HG02642 (cell line): Measurements from ENCODE around the gene LIN37.
A peak's percentile ranks its signal among the peaks of the same experiment; 100 is the strongest.

Source experiments
- ATAC-seq: cut with Tn5 transposase; IDR thresholded peaks from one replicate; pipeline ENCODE4 v1.9.1; 2021; ENCODE audit warnings: mild to moderate bottlenecking; ENCODE audit not compliant: unreplicated experiment, poor library complexity

Gene LIN37

GRCh38 chr19:35748106-35749020 is at the start of gene LIN37:
TSS of gene LIN37 (plus strand) at chr19:35748576. CDS start at chr19:35748725, 149 bp downstream.
- peak; percentile 73 for ATAC-seq

GRCh38 chr19:35702223-35703012 is 46.0 kb upstream of the LIN37 start:
- peak; percentile 95 for ATAC-seq

GRCh38 chr19:35703343-35703742 is 45.0 kb upstream of the LIN37 start:
- ATAC-seq: no peak

- no peak for ATAC-seq
Measured at GRCh38 chr19:35704218-35704617, 44.2 kb upstream of the LIN37 start, which contains the start of gene ZBTB32. TSS of gene ZBTB32 (plus strand) at chr19:35704558. CDS start at chr19:35714627, 10,069 bp downstream.

GRCh38 chr19:35708391-35708790 is 40.0 kb upstream of the LIN37 start:
- ATAC-seq: no peak

GRCh38 chr19:35710784-35711723 is 37.3 kb upstream of the LIN37 start:
- ATAC-seq: peak; percentile 32

- ATAC-seq: no peak
Measured at GRCh38 chr19:35712567-35713505, 35.5 kb upstream of the LIN37 start.

GRCh38 chr19:35713506-35713850 is 34.9 kb upstream of the LIN37 start:
- ATAC-seq: no peak

GRCh38 chr19:35713904-35714495 is 34.4 kb upstream of the LIN37 start:
- no peak for ATAC-seq

- no peak for ATAC-seq
Measured at GRCh38 chr19:35714601-35715354, 33.6 kb upstream of the LIN37 start.

GRCh38 chr19:35715355-35715809 is 33.0 kb upstream of the LIN37 start:
- no peak for ATAC-seq

- peak; percentile 8 for ATAC-seq
Measured at GRCh38 chr19:35715981-35716800, 32.2 kb upstream of the LIN37 start.

- ATAC-seq: peak; percentile 70
Measured at GRCh38 chr19:35716801-35717664, 31.3 kb upstream of the LIN37 start.

GRCh38 chr19:35717665-35718344 is 30.6 kb upstream of the LIN37 start, which contains the start of gene KMT2B:
TSS of gene KMT2B (plus strand) at chr19:35718003. CDS start at chr19:35718019, 16 bp downstream.
- ATAC-seq: no peak

- ATAC-seq: peak; percentile 3
Measured at GRCh38 chr19:35718345-35719041, 29.9 kb upstream of the LIN37 start.
